LNCAP (cell line): ENCODE results near the gene CHMP2B.

Experiments used
- CTCF ChIP-seq: fragments of 450-650 bp; IDR thresholded peaks from 2 replicates; pipeline ENCODE4 v1.5.1; 2017; ENCODE audit warnings: mild to moderate bottlenecking

The CHMP2B gene

DNA sequence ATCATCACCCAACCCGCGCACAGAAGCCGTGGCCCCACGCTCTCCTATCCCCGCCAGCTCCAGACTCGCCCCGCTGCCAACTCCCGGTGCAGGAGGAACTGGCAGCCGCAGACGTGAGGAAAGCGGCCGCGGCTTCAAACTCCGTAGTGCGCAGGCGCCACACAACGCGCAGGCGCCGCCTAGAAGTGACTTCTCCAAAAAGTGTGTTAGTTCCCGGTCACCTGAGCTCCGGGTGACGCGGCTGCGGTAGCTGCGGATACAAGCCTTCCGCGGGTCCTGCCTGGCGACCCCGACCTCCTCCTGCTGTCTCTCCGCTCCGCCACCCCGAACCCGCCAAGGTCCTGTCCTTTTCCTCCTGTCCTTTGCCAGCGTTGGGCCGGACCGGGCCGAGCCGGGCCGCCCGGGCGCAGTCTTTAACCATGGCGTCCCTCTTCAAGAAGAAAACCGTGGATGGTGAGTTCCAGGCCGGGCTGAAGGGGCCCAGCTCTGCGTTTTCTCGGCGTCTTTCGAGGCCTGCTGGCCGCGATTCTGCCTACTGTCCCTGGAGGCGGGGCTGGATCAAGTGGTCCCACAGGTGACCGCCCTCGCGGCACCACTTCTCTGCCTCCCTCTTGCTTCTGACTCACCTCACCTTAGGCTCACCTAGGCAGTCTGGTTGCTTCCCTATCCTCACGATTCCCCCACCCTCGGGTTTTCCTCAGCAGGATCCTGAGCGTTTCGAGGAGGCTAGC lies at the start of gene CHMP2B:
Gene CHMP2B, plus strand, starts transcription at position 206 of the 731 bp plus-strand sequence. Its CDS starts 214 bp downstream, at position 420.
- no peak for TF ChIP-seq CTCF

DNA sequence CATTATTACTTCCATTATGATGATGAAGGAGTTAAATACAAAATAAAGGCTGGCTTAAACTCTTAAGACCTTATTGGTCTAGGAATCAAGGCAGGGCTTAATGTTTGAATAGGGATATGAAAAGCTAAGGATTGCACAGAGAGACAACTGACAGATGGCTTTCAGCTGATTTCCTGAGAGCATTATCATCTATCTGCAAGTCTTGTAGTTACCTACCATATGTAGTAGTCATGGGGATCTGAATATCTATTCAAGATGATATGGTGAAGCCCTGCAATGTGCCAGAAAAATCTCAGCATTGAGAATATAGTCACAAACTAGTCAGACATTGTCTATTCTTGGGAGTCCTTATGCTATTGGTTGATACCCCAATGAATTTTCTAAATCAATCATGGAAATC lies 47.5 kb upstream of the CHMP2B start:
- no peak for TF ChIP-seq CTCF

DNA sequence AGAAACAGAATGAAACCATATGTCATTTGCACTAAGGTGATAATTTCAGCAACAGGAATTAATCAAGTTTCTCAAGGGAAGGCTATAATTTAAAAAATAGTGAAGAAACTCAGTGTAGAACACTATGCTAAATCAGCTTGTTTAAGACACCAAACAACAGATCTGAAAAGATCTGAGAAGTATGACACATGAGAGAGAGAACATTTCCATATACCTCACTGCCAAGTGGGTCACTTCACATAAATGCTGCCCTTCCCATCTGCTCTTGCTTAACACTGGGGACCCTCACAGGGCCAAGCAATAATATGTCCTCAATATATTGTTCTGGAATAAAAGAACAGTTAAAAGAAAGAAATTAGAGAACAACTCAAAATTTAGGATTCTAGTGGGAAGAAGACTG lies 45.6 kb upstream of the CHMP2B start:
- no peak for TF ChIP-seq CTCF

DNA sequence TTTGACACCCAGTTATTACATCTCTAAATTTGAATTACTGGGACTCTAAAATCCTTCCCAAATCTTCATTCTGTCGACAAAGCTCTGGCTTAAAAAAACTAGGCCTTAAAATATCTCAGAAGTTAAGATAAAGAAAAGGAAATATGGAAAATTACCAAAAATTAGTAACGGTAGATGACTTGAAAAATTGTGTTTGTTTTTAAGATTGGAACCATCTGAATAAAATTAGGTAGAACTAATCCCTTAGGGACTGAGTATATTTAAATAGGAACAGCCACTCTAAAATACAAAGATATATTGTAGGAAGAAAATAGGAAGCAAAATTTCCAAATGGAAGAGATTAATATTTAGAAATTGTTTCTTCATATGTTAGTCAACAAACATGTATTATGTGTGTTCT lies 45.1 kb upstream of the CHMP2B start:
- no peak for TF ChIP-seq CTCF

- no peak for TF ChIP-seq CTCF
These were observed 40.4 kb upstream of the CHMP2B start for GRCh38 chr3:87186608-87187159.

- TF ChIP-seq CTCF, result no peak
These were observed 35.9 kb upstream of the CHMP2B start for GRCh38 chr3:87191175-87191574.

DNA sequence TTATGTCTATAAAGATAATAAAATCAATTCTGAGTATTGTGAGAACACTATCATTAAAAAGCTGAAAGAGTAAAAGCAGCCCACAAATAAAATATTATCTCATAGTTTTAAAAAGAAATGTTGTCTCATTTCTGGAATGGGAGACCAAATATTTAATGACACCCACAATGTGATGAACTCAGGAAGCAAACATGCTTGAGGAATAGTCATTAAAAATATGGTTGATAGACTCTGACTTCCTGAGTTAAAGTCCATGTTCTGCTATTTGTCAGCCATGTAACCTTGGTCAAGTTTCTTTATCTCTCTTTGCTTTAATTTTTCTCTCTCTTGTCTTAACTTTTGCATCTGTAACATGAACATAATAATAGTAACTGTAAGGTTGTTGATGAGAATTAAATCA lies 35.5 kb upstream of the CHMP2B start:
- no peak for TF ChIP-seq CTCF

- TF ChIP-seq CTCF, result no peak
These were observed 30.2 kb upstream of the CHMP2B start for GRCh38 chr3:87196879-87197278.
